GM18868 (cell line): Measurements from ENCODE around the gene PELI2.

Experiments used
- ATAC-seq: cut with Tn5 transposase; IDR thresholded peaks from one replicate; pipeline ENCODE4 v1.9.1; 2021; ENCODE audit warnings: mild to moderate bottlenecking, moderate library complexity; ENCODE audit not compliant: unreplicated experiment

The PELI2 gene

DNA sequence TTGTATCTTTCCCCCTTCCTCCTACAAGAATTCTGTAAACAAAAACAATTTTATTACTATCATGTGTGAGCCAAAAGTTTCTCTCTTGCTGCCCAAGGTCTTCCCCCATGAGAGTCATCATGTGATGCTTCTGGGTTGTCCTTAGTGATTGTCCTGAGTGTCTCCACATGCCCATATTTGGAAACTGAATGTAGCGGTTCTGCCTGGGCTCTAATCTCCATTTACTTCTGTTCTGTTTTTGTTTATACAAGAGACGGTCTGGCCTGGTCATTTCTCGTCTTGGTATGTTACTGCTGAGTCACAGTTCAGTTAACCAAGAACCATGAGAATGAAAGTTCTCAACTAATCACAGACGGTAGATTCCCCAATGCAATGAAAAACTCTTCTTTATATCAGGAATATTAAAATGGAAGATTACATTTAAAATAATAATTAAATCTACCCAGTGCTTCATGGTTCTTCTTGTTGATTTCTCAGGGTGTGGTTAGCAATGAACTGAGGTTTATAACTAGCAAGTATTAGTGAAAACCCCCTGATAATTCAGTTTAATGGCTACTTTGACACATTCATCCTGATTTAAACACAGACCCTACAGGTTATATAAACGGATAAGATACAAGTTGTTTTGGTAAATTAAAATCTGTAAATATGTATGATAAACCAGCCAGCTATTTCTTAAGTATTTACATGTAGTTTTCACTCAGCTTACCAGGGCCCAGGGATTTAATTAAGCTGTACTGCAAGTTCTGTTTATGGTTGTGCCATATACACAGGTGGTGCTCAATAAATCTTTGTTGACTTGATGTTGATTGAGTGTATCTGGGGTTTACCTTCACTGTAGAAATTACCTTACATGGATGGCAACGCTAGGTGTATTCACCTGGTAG lies 81.1 kb downstream of the PELI2 start:
- ATAC-seq, result peak; percentile 65

DNA sequence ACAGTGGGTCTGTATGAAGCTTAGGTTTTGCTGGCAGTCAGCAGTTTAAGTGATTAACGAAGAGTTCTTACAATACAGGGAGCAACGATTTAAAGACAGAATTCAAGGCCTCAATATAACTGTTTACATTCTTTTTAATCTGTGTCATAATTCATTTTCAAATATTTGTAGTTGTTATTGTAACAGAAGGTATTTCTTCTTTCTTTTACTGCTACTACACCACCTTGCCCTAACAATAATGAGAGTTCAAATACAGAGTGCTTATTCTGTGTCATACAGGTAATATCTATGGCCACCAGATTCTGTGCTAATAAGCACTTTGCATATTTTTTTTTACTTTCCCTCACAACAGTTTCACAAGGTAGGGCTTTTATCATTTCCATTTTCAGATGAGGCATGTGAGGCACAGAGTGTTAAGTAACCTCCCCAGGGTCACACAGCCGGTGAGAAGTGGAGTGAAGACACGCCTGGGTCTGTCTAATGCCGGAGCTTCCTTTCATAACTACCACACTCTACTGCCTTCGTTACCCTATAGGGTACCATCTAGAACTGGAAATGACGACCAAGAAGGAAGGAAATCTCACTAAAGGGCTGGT lies 81.9 kb downstream of the PELI2 start:
- ATAC-seq, result peak; percentile 61

DNA sequence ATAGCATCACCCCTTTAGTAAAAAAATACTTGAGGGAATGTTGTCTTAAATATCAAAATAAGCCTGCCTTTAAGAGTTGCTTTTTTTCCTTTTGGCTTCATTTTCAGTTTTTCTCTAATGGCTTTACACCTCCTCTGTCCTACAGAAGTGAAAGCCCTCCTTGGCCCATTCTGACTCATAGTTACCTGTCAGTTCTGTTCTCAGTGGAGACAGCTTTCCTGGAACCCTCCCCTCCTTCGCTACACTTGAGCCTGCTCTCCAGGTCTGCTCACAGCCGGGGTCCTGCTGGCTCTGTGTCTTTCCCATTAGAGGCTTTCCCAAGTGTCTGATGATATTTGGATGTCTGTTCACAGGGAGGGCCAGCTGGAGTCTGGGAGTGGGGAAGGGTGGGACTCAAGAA lies 84.0 kb downstream of the PELI2 start:
- ATAC-seq, result peak; percentile 45

DNA sequence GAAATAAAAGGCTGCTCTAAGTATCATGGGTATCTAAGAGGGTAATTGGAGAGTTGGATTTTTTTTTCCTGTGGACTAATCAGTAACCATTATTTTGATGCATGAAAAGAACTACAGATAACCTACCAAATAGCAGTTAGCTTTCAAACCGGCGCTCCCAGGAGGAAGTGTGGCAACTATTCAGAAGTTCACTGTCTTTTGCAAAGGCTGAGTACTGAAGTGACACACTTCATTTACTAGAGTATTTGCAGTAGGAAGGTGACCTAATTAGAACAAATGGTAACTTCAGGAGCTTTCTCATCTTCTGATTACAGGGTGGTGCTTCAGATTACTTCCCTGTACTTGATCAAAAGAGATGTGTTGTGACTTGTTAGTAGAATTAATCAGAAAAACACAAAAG lies 87.7 kb downstream of the PELI2 start:
- no peak for ATAC-seq

DNA sequence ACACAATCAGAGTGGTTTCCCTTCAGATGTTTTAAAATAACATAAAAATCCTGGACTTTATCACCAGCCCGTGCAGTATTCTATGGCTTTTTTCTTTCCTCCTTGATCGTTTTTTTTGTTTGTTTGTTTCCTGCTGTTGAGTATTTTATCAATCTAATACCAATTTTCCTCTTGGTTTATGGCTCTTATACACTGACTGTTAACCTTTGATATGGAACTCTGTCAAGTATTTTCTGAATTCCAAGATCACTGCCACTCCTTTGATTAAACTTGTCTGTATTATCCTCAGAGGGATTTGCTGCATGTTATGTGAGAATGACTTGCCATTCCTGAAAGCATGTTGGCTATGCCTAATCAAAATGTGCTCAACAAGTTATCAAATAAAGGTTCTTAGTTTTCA lies 88.4 kb downstream of the PELI2 start:
- ATAC-seq, result no peak

DNA sequence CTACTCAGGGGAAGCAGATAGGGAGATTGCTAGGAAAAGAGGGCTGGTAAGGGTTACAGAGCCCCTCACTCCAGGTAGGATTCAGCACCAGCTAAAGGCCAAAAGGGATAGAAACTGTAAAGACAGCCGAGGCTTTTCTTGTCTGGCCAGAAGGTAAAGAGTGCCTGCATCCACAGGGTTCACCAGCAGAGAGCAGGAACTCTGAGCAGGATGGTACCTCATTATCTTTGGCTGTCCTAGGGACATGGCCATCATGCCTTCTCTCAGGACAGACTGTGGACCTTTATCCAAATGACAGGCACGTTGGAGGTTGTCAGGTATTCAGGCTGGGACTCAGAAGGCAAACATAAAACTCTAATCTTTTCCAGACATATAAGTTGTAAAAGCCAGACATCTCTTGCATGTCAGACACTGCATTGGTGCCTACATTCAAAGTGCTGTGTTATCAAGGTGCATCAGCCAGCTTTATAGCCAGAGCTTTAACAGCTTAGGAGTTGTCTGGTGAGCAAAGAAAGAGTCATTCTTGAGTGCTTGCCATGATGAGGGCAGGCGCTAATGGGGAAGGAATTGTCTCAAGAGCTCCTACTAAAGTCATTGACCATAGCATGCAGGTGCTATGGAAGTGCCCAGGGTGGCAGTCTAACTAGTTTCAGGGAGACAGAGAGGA lies 89.5 kb downstream of the PELI2 start:
- no peak for ATAC-seq

DNA sequence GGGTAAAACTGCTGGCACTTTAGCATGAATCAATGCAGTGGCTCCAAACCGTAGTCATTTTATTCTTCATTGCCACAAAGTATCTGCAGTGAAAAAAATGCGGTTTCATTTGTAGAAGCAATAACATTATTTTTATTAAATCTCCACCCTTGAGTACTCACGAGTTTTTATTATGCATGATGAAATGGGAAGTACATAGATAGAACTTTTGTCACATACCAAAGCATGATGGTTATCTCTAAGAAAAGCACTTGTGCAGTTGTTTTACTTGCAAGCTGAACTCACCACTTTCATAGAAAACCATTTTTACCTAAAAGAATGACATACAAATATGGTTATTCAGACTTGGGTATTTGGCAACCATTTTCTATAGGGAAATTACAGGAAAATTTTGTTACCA lies 90.3 kb downstream of the PELI2 start:
- ATAC-seq, result no peak

DNA sequence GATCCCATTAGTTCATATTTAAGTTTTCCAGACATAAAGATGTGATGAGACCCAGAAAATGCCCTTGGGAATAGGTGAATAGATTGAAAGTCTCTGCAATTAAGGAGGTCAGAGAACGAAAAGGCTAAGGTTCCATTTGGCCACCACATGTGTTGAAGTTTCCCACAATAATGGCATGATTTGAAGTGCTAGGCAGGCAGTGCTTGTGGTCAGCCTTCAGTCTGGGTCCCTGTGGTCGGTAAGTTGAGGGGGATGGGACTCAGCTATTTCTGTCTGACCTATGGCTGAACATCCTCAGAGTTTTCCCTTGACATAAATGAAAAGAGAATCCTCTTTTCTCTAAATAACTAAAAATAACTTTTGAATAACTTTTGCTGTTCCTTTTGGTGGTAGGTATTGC lies 92.4 kb downstream of the PELI2 start:
- no peak for ATAC-seq

DNA sequence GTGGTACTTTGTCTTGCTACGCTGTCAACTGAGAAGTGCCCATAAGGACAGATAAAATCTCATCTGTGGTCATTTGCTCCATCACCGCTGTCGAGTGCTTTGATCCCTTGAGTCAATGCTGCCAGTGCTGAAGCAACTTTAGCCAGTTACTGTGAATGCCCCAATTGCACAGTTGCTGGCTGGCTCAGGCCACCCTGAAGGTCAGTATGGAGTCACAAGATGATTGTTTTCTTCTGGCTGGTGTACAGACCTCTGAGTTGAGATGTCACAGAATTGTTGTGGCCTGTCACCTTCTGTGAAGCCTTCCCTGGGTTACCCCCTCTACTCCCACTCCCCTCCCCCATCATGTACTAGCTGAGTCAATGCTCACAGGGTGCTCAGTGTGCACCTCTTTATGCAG lies 92.9 kb downstream of the PELI2 start:
- ATAC-seq, result no peak

DNA sequence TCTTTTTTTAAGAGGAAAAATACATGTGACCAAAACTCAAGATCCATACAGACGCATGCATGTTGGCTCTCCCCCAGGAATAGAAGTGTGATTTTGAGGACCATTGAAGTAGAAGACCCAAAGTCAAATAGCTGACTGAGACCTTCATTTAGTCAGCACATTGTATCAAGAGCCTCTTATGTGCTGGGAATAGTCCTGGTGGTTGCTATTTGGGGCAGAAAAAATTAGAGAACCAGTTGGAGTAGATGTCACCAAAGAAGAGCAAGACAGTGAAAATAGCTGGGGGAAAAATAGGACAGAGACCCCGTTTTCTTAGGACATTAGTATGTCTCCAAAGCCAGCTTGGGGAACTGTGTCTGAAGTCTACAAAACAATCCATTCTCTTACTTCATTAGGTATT lies 93.6 kb downstream of the PELI2 start:
- ATAC-seq, result no peak

DNA sequence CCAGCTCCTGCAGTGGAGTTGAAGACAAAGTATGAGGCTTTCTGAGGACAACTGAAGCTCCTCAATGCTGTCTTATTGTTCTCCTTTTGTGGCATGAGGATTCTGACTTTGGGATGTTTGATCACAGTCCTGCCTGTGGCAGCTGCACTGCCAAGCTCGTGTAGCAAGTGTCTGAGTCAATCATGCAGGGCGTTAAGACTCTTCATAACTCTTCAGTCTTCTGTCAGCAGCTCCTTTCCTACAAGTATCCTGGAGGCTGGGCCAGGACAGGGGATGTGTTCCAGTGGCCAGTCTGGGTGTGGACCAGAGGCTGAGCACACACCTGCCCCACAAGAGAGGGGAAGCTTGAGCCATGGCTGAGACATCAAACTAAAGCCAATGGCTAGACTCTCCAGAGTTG lies 94.3 kb downstream of the PELI2 start:
- no peak for ATAC-seq

DNA sequence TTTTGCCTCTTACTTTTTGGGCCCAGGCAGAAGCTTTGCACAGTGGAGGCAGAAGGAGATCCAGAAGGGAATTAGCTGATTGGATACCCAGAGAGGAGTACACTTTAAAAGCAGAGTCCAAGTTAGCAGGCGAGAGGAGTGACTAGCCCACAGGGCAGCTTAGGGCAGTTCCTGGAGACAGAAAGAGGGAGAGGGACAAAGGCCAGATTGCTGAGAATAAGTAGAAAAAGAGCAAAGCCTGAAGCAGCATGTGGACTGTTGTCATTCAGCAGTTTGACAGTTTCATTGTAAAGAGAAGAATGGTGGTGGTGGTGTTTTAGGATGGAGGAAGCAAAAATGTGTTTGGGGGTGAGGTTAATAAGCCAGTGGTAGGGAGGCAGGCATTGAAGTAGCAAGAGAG lies 95.1 kb downstream of the PELI2 start:
- no peak for ATAC-seq

DNA sequence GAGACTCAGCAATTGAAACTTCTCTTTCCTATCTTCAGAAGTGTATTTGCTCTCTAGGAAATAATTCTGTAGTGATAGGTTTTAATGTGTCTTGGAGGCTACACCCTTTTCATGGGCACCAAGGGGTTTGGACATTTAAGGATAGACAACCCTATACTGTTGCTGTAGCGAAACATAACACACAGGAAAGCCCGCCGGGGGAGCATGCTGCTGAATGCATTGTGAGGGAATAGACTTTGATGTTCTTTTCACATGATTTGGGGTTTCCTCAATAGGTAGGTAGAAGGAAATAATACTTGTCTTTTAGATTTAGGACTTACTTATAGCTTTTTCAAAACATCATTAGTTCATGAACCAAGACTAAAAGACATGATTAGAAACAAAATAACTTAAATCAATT lies 97.0 kb downstream of the PELI2 start:
- ATAC-seq, result no peak

DNA sequence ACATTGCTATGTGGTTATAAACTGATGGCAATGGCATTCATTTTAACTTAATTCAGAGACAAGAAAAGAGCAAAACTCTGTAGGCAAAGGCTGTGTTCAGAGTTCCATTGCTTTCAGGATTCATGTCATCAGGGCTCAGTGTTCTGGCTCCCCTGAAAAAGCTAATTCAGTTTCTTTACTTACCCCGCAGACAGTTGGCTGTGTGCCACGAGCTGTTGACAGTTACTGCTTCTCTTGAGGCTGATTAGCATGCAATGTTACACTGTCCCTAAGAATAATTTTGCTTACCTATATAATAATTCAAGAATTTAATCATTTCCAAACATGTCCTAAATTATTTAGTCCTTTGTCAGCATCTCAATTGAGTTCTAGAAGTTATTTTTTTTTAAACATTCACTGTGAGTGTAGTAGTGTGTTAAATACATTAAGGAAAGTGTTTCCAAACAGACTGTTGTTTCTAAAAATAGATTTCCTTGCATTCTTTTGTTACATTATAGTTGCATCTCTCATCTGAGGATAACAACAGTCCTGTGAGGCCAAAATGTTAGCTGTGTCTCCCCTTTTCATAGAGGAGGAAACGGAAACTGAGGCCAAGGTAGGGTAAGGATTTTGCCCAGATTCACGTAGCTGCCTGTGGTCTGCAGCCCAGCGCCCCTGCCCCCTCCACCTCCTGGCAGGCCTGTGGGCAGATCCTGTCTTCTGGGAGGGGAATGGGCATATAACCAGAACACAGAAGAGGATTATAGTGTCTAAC lies 98.6 kb downstream of the PELI2 start:
- ATAC-seq, result no peak

DNA sequence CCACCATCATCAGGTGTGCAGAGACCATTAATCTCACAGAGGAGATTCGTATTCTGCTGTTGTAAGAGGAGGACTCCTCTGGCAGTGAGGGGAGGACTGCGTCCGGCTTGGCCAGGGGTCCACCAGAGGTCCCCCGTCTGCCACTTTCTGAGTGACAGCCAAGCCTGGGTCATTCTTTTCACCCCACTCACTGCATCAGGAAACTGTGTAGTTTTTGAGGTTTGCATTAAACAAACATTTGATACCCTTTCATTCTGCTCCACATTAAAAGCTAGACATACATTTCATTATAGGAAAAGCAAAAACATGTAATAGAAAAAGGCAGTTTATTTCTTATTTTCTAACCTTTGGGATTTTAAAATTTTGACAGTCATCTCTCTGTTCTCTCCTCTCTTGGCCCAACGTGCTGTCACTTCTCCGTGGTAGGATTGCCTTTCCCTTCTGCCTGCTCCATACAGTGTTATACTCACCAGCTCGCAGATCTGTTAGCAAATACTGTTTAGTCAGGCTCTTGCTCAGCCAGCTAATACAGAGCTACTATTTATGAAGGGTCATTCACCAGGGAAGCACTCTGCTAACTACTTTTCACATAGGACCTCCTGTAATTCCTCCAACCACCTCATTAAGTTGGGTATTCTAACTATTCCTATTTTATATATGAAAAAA lies 99.3 kb downstream of the PELI2 start:
- ATAC-seq, result no peak

DNA sequence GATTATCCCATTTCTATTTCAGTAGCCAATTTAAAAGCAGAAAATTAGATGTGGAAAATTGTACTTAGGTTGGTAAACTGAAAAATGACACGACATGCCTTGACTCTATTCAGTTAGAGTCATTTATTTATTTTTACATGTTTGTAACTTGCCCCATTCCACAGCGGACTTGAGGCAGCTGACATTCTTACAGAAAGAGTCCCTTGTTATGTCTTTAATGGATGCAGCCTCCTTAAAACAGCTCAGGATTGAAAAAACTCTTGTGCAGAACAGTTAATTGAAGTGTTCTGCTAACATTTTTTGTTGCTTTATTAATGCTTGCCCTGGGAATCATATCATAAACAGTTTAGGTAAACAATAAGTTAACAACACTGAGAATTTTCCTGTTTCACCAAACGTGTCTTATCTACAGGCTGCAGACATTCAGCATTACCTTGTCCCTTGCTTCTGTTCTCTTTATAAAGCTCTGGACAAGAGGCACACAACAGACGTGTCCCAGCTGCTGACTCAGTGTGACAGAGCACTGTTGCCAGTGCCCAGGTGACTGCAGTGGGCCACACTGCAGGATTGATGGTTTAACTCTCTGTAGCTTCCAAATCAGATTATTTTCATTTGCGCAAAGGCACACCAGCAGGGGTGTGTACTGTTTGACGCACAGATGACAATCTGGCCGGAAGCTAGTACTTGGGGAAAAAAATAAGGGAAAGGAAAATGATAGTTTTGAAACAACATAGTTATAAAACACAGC lies 101.6 kb downstream of the PELI2 start:
- no peak for ATAC-seq

DNA sequence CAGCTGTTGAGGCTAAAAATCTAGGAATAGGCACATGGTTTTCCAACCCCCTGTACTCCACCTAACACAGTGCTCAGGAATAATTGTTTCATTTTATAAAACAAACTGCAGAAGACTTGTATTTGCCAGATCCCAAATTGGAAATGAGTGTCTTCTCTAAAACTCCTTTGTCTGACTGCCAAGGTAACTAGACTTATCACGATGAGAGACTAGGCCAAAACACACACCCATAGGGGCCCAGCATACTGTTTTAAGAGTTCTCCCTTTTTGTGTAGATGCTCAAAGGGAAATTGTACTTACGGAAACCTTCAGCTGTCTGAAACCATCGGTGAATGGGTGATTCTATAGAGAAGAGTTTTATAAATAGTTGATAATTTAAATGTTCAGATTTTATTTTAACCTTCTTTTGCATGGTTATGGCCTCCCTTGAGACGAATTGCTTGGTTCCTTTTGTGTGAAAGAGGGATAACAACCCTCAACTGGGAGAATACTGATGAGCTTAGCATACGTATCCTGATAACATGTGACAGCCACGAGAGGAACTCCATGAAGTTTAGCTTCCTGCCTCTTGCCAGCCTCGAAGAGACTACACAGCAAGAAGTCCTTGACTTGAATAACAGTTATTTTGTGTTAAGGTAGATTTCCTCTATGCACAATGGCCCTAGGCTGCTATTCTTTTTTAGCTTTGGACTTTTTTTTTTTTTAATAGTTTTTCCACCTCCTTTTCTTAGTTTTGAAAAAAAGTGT lies 103.3 kb downstream of the PELI2 start:
- ATAC-seq, result no peak

DNA sequence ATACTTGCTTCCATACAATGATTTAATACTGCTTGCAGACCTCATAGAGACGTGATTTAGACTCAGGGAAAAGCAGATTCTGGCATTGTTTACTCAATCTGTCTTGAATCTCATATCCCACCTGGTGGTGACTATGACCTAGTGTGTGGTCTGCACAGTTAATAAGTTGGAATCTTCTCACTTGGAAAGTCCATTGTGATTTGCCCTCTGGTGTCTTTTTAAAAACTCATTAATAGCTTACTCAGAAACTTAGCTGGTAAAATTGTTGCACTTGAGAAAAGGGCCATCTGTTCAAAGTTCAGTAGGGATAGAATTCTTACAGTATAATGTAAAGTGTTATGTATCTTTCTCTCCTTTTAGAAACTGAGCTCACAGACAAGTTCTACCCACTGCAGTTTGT lies 106.0 kb downstream of the PELI2 start:
- ATAC-seq, result no peak
